ENCODE measurements around the gene VAMP5. TPM values are rescaled to one million over a fixed set of nuclear protein-coding genes. Genes with fewer than 3 reads are reported as not detected.
"Not testable (repeated sequence)": the region's sequence is repeated elsewhere in the genome, so short reads cannot be mapped to it uniquely, and the experiment has no call there.

Gene VAMP5
- total RNA-seq: 10 to 100 TPM; 36.8 to 51.2 TPM

GRCh38 chr2:85584354-85584856, at the start of gene VAMP5:
Gene VAMP5, plus strand, starts transcription at chr2:85584431. Its CDS starts 60 bp downstream, at chr2:85584491.
- peaks cover 29% of the 10 kb centered on the region for H3K4me1 Mint-ChIP-seq
- H3K36me3 Mint-ChIP-seq (ENCODE audit: low read depth): peaks cover 35% of the 10 kb centered on the region
- H3K9me3 Mint-ChIP-seq: no peaks in the 10 kb centered on the region
- H3K27me3 Mint-ChIP-seq: no peaks in the 10 kb centered on the region
- peak within 1 kb of the TSS; percentile 87 for H3K27ac Mint-ChIP-seq
- H3K4me3 Mint-ChIP-seq: peak within 1 kb of the TSS; percentile 82
- ATAC-seq (replicated peaks): peak; percentile 60

GRCh38 chr2:85534881-85535280, 49.4 kb upstream of the VAMP5 start:
- Mint-ChIP-seq H3K4me3 (no peak overlapping the region), H3K36me3 (ENCODE audit: low read depth) (peaks cover 15% of the 10 kb centered on the region), H3K4me1 (peaks cover 5% of the 10 kb centered on the region), H3K9me3 (no peaks in the 10 kb centered on the region), H3K27me3 (no peaks in the 10 kb centered on the region), H3K27ac (no peak overlapping the region)
- ATAC-seq (replicated peaks): no peak

- Mint-ChIP-seq H3K4me1 (peaks cover 14% of the 10 kb centered on the region), H3K4me3 (peak overlapping the region; percentile 95), H3K27me3 (no peaks in the 10 kb centered on the region), H3K27ac (peak overlapping the region; percentile 47), H3K36me3 (ENCODE audit: low read depth) (peaks cover 31% of the 10 kb centered on the region), H3K9me3 (no peaks in the 10 kb centered on the region)
- ATAC-seq (replicated peaks): no peak
Observed at GRCh38 chr2:85536479-85536878, 47.8 kb upstream of the VAMP5 start.

- Mint-ChIP-seq H3K36me3 (ENCODE audit: low read depth) (peaks cover 45% of the 10 kb centered on the region), H3K9me3 (no peaks in the 10 kb centered on the region), H3K27ac (peak overlapping the region; percentile 96), H3K27me3 (no peaks in the 10 kb centered on the region), H3K4me1 (peaks cover 28% of the 10 kb centered on the region), H3K4me3 (peak overlapping the region; percentile 95)
- ATAC-seq (replicated peaks): no peak
Observed at GRCh38 chr2:85537600-85538506, 46.4 kb upstream of the VAMP5 start.

GRCh38 chr2:85538507-85539360, 45.5 kb upstream of the VAMP5 start, which contains the start of gene MAT2A:
Gene MAT2A, plus strand, starts transcription at chr2:85539168. Its CDS starts 120 bp downstream, at chr2:85539288.
- H3K9me3 Mint-ChIP-seq: no peaks in the 10 kb centered on the region
- H3K4me3 Mint-ChIP-seq: peak within 1 kb of the TSS; percentile 95
- peak within 1 kb of the TSS; percentile 96 for H3K27ac Mint-ChIP-seq
- ATAC-seq (replicated peaks): peak; percentile 83
- peaks cover 54% of the 10 kb centered on the region for H3K36me3 Mint-ChIP-seq (ENCODE audit: low read depth)
- H3K4me1 Mint-ChIP-seq: peaks cover 34% of the 10 kb centered on the region
- no peaks in the 10 kb centered on the region for H3K27me3 Mint-ChIP-seq

GRCh38 chr2:85539361-85540132, 44.7 kb upstream of the VAMP5 start:
- H3K27ac Mint-ChIP-seq: peak overlapping the region; percentile 96
- peaks cover 41% of the 10 kb centered on the region for H3K4me1 Mint-ChIP-seq
- no peaks in the 10 kb centered on the region for H3K9me3 Mint-ChIP-seq
- H3K27me3 Mint-ChIP-seq: no peaks in the 10 kb centered on the region
- H3K36me3 Mint-ChIP-seq (ENCODE audit: low read depth): peaks cover 62% of the 10 kb centered on the region
- peak overlapping the region; percentile 95 for H3K4me3 Mint-ChIP-seq
- peak; percentile 47 for ATAC-seq (replicated peaks)

- H3K9me3 Mint-ChIP-seq: no peaks in the 10 kb centered on the region
- H3K27ac Mint-ChIP-seq: peak overlapping the region; percentile 96
- H3K36me3 Mint-ChIP-seq (ENCODE audit: low read depth): peaks cover 69% of the 10 kb centered on the region
- ATAC-seq (replicated peaks): no peak
- no peaks in the 10 kb centered on the region for H3K27me3 Mint-ChIP-seq
- peaks cover 41% of the 10 kb centered on the region for H3K4me1 Mint-ChIP-seq
- peak overlapping the region; percentile 95 for H3K4me3 Mint-ChIP-seq
Observed at GRCh38 chr2:85540133-85540648, 44.0 kb upstream of the VAMP5 start.

- Mint-ChIP-seq H3K4me1 (peaks cover 38% of the 10 kb centered on the region), H3K27me3 (no peaks in the 10 kb centered on the region), H3K27ac (peak overlapping the region; percentile 22), H3K4me3 (peak overlapping the region; percentile 95), H3K36me3 (ENCODE audit: low read depth) (peaks cover 79% of the 10 kb centered on the region), H3K9me3 (no peaks in the 10 kb centered on the region)
- no peak for ATAC-seq (replicated peaks)
Observed at GRCh38 chr2:85541262-85541661, 43.0 kb upstream of the VAMP5 start.

- Mint-ChIP-seq H3K4me3 (peak overlapping the region; percentile 95), H3K36me3 (ENCODE audit: low read depth) (peaks cover 86% of the 10 kb centered on the region), H3K4me1 (peaks cover 35% of the 10 kb centered on the region), H3K9me3 (no peaks in the 10 kb centered on the region), H3K27ac (peak overlapping the region; percentile 73), H3K27me3 (no peaks in the 10 kb centered on the region)
- ATAC-seq (replicated peaks): no peak
Observed at GRCh38 chr2:85541753-85542457, 42.3 kb upstream of the VAMP5 start.

GRCh38 chr2:85542777-85543176, 41.5 kb upstream of the VAMP5 start:
- peak overlapping the region; percentile 95 for H3K4me3 Mint-ChIP-seq
- H3K27ac Mint-ChIP-seq: peak overlapping the region; percentile 73

GRCh38 chr2:85544254-85544691, 40.0 kb upstream of the VAMP5 start:
- H3K4me3 Mint-ChIP-seq: not testable (repeated sequence)

More at GRCh38 chr2:85542777-85543176, 41.5 kb upstream of the VAMP5 start:
- Mint-ChIP-seq H3K27me3 (no peaks in the 10 kb centered on the region), H3K4me1 (peaks cover 35% of the 10 kb centered on the region), H3K9me3 (no peaks in the 10 kb centered on the region), H3K36me3 (ENCODE audit: low read depth) (peaks cover 90% of the 10 kb centered on the region)
- no peak for ATAC-seq (replicated peaks)

GRCh38 chr2:85544915-85545779, 39.1 kb upstream of the VAMP5 start:
- H3K4me3 Mint-ChIP-seq; ATAC-seq (replicated peaks); H3K9me3 Mint-ChIP-seq; H3K27ac Mint-ChIP-seq; H3K27me3 Mint-ChIP-seq: not testable (repeated sequence)
- peaks cover 35% of the 10 kb centered on the region for H3K4me1 Mint-ChIP-seq
- H3K36me3 Mint-ChIP-seq (ENCODE audit: low read depth): peaks cover 89% of the 10 kb centered on the region

More at GRCh38 chr2:85544254-85544691, 40.0 kb upstream of the VAMP5 start:
- not testable (repeated sequence) for H3K9me3 Mint-ChIP-seq; ATAC-seq (replicated peaks); H3K27ac Mint-ChIP-seq; H3K27me3 Mint-ChIP-seq
- Mint-ChIP-seq H3K4me1 (peaks cover 35% of the 10 kb centered on the region), H3K36me3 (ENCODE audit: low read depth) (peaks cover 89% of the 10 kb centered on the region)

Measured in activated T-helper 17 cell treated with anti-CD3 and anti-CD28 coated beads, Interleukin-2, amount 50 U/mL, for 72 hours (primary cell).